ENCODE results near the gene ARHGAP40.

DNA sequence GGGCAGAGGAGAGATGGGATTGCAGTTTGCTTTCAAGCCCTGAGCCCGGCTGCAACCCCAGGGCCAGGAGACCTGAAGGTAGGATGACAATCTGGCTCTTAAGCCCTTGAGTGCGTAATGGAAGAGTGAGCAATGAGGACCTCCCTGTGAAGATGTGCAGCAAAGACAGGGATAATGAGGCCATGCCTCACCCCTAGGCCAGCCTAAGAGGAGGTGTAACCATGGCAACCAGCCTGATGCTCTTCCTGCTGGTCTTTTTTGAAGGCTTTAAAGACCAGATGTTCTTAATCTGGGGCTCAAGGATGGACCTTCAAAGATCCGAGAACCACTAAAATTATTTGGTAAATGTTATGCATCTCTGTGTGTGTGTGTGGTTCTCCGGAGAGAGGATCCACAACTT, 8.2 kb downstream of the ARHGAP40 start:
- TF ChIP-seq POLR2A (IDR thresholded peaks at IDR 0.05) (no peak), POLR2AphosphoS5 (IDR thresholded peaks at IDR 0.05) (no peak)

Data from spleen (tissue), 3 donors.